ENCODE data around the gene METTL21A.

Gene METTL21A

DNA sequence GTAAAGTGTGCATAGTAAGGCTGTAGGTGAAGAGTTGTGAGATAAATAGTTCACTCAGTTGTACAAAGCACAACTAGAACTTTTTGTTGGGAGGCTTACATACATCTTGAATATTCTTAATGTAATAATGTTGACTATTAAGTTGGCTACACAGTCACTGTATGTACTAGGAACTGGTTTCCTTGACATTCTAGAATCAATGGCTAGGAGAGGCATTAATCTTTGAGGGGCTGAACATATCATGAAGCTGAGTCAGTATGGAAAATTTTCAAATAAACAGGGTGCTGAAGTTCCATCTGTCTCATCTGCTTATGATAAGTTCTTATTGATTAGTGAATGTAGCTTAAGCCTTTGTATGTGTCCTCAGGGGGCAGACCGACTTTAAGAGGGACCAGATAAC lies 23.4 kb downstream of the METTL21A start:
- WGBS, 2 experiments (ENCODE audit: insufficient coverage in 2 of 2): no CpG with 5 or more reads among the region's 1 CpG
- Histone ChIP-seq H3K4me3 (ENCODE audit: extremely low read depth, insufficient read depth, low read length, poor library complexity, severe bottlenecking) (no peak overlapping the region), H3K27ac (ENCODE audit: low read depth, low read length, severe bottlenecking) (no peak overlapping the region), H3K9me3 (ENCODE audit: control insufficient read depth, low read length) (no peaks in the 10 kb centered on the region), H3K4me1 (ENCODE audit: control insufficient read depth, insufficient read depth, low read length, poor library complexity, severe bottlenecking) (no peaks in the 10 kb centered on the region), H3K36me3 (ENCODE audit: control insufficient read depth, insufficient read depth, low read length) (peaks cover 17% of the 10 kb centered on the region)

- no peaks in the 10 kb centered on the region for H3K4me1 ChIP-seq (ENCODE audit: control insufficient read depth, insufficient read depth, low read length, poor library complexity, severe bottlenecking)
- H3K36me3 ChIP-seq (ENCODE audit: control insufficient read depth, insufficient read depth, low read length): peaks cover 33% of the 10 kb centered on the region
- H3K4me3 ChIP-seq (ENCODE audit: extremely low read depth, insufficient read depth, low read length, poor library complexity, severe bottlenecking): no peak overlapping the region
- H3K9me3 ChIP-seq (ENCODE audit: control insufficient read depth, low read length): no peaks in the 10 kb centered on the region
- H3K27ac ChIP-seq (ENCODE audit: low read depth, low read length, severe bottlenecking): no peak overlapping the region
These were observed 25.0 kb downstream of the METTL21A start for GRCh38 chr2:207600231-207600630.

GRCh38 chr2:207599636-207600035 lies 25.6 kb downstream of the METTL21A start:
- Histone ChIP-seq H3K36me3 (ENCODE audit: control insufficient read depth, insufficient read depth, low read length) (peaks cover 37% of the 10 kb centered on the region), H3K4me3 (ENCODE audit: extremely low read depth, insufficient read depth, low read length, poor library complexity, severe bottlenecking) (no peak overlapping the region), H3K27ac (ENCODE audit: low read depth, low read length, severe bottlenecking) (no peak overlapping the region), H3K9me3 (ENCODE audit: control insufficient read depth, low read length) (no peaks in the 10 kb centered on the region), H3K4me1 (ENCODE audit: control insufficient read depth, insufficient read depth, low read length, poor library complexity, severe bottlenecking) (no peaks in the 10 kb centered on the region)

GRCh38 chr2:207594731-207595130 lies 30.5 kb downstream of the METTL21A start:
- no CpG with 5 or more reads among the region's 4 CpGs for WGBS, 2 experiments (ENCODE audit: insufficient coverage in 2 of 2)
- Histone ChIP-seq H3K27ac (ENCODE audit: low read depth, low read length, severe bottlenecking) (no peak overlapping the region), H3K9me3 (ENCODE audit: control insufficient read depth, low read length) (peaks cover 4% of the 10 kb centered on the region), H3K4me1 (ENCODE audit: control insufficient read depth, insufficient read depth, low read length, poor library complexity, severe bottlenecking) (no peaks in the 10 kb centered on the region), H3K36me3 (ENCODE audit: control insufficient read depth, insufficient read depth, low read length) (peaks cover 69% of the 10 kb centered on the region), H3K4me3 (ENCODE audit: extremely low read depth, insufficient read depth, low read length, poor library complexity, severe bottlenecking) (no peak overlapping the region)

- Histone ChIP-seq H3K27ac (ENCODE audit: low read depth, low read length, severe bottlenecking) (no peak overlapping the region), H3K4me1 (ENCODE audit: control insufficient read depth, insufficient read depth, low read length, poor library complexity, severe bottlenecking) (no peaks in the 10 kb centered on the region), H3K4me3 (ENCODE audit: extremely low read depth, insufficient read depth, low read length, poor library complexity, severe bottlenecking) (no peak overlapping the region), H3K36me3 (ENCODE audit: control insufficient read depth, insufficient read depth, low read length) (peaks cover 73% of the 10 kb centered on the region), H3K9me3 (ENCODE audit: control insufficient read depth, low read length) (peaks cover 4% of the 10 kb centered on the region)
- WGBS, 2 experiments (ENCODE audit: insufficient coverage in 2 of 2): 100% methylated on average over 1 of the region's 3 CpGs; no CpG with 5 or more reads in 1 of the 2 experiments
These were observed 30.9 kb downstream of the METTL21A start for GRCh38 chr2:207594264-207594663.

DNA sequence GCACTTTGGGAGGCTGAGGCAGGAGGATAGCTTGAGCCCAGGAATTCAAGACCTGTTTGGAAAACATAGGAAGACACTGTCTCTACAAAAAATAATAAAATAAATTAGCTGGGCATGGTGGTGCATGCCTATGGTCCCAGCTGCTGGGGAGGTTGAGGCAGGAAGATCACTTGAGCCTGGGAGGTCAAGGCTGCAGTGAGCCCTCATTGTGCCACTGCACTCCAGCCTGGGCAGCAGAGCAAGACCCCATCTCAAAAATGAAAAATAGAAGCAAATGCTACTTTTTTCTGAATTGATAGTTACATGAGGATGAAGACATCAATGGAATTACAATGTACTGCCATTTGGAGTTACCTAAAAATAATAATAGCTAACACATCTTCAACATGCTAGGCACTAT lies 31.9 kb downstream of the METTL21A start:
- H3K36me3 ChIP-seq (ENCODE audit: control insufficient read depth, insufficient read depth, low read length): peaks cover 82% of the 10 kb centered on the region
- H3K4me3 ChIP-seq (ENCODE audit: extremely low read depth, insufficient read depth, low read length, poor library complexity, severe bottlenecking): no peak overlapping the region
- no peaks in the 10 kb centered on the region for H3K4me1 ChIP-seq (ENCODE audit: control insufficient read depth, insufficient read depth, low read length, poor library complexity, severe bottlenecking)
- H3K27ac ChIP-seq (ENCODE audit: low read depth, low read length, severe bottlenecking): no peak overlapping the region
- H3K9me3 ChIP-seq (ENCODE audit: control insufficient read depth, low read length): peaks cover 4% of the 10 kb centered on the region

DNA sequence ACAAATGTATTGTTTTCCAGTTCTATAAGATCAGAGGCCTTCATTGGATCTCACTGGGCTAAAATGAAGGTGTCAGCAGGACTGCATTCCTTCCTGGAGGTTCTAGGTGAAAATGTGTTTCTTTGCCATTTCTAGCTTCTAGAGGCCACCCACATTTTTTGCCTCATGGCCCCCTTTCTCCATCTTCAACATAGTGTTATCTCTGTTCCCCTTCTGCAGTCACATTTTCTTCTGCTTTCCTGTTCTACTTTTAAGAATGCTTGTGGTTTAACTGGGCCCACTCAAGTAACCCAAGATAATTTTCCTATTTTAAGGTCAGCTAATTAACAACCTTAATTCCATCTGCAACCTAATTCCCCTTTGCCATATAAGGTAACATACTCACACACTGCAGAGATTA lies 36.1 kb downstream of the METTL21A start:
- Histone ChIP-seq H3K9me3 (ENCODE audit: control insufficient read depth, low read length) (peaks cover 4% of the 10 kb centered on the region), H3K4me1 (ENCODE audit: control insufficient read depth, insufficient read depth, low read length, poor library complexity, severe bottlenecking) (no peaks in the 10 kb centered on the region), H3K36me3 (ENCODE audit: control insufficient read depth, insufficient read depth, low read length) (peaks cover 90% of the 10 kb centered on the region)

DNA sequence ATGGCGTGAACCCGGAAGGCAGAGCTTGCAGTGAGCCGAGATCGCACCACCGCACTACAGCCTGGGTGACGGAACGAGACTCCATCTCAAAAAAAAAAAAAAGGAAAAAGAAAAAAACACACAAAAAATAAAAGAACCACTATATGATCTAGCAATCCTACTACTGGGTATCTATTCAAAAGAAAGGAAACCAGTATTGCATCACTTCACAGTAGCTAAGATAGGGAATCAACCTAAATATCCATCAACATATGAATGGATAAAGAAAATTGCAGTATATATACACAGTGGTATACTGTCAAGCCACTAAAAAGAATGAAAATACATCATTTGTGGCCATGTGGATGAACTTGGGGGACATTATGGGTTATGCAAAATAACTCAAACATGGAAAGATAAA lies 37.9 kb downstream of the METTL21A start:
- 100% methylated on average over 1 of the region's 7 CpGs; no CpG with 5 or more reads in 1 of the 2 experiments for WGBS, 2 experiments (ENCODE audit: insufficient coverage in 2 of 2)
- H3K27ac ChIP-seq (ENCODE audit: low read depth, low read length, severe bottlenecking): no peak overlapping the region
- H3K36me3 ChIP-seq (ENCODE audit: control insufficient read depth, insufficient read depth, low read length): peaks cover 91% of the 10 kb centered on the region
- no peaks in the 10 kb centered on the region for H3K4me1 ChIP-seq (ENCODE audit: control insufficient read depth, insufficient read depth, low read length, poor library complexity, severe bottlenecking)
- peaks cover 4% of the 10 kb centered on the region for H3K9me3 ChIP-seq (ENCODE audit: control insufficient read depth, low read length)
- no peak overlapping the region for H3K4me3 ChIP-seq (ENCODE audit: extremely low read depth, insufficient read depth, low read length, poor library complexity, severe bottlenecking)

More for the DNA sequence above, 36.1 kb downstream of the METTL21A start:
- no peak overlapping the region for H3K4me3 ChIP-seq (ENCODE audit: extremely low read depth, insufficient read depth, low read length, poor library complexity, severe bottlenecking)
- no peak overlapping the region for H3K27ac ChIP-seq (ENCODE audit: low read depth, low read length, severe bottlenecking)

DNA sequence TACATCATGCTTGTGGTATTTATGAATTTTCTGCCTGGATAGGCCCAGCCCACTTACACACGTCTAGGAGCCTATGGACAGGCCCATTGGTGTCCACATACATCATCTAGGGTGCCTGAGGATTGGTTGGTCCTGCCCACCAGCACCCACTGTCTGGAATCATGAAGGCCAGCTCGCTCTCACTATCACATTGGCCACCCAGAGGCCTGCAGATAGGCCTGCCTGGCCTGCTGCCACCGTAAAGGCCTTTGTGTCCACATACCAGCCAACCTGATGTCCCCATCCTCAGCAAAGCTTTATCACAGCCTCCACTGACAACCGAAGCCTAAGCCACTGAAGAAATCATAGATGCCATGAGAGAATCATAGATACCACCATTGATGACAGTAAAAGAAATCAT lies 40.2 kb downstream of the METTL21A start:
- 96 to 98% methylated on average over 4 of the region's 4 CpGs for WGBS, 2 experiments (ENCODE audit: insufficient coverage in 2 of 2)
- peaks cover 85% of the 10 kb centered on the region for H3K36me3 ChIP-seq (ENCODE audit: control insufficient read depth, insufficient read depth, low read length)

GRCh38 chr2:207571370-207571769 lies 53.8 kb downstream of the METTL21A start:
- Histone ChIP-seq H3K9me3 (ENCODE audit: control insufficient read depth, low read length) (no peaks in the 10 kb centered on the region), H3K4me3 (ENCODE audit: extremely low read depth, insufficient read depth, low read length, poor library complexity, severe bottlenecking) (no peak overlapping the region), H3K4me1 (ENCODE audit: control insufficient read depth, insufficient read depth, low read length, poor library complexity, severe bottlenecking) (no peaks in the 10 kb centered on the region), H3K36me3 (ENCODE audit: control insufficient read depth, insufficient read depth, low read length) (peaks cover 71% of the 10 kb centered on the region), H3K27ac (ENCODE audit: low read depth, low read length, severe bottlenecking) (no peak overlapping the region)
- no CpG with 5 or more reads among the region's 3 CpGs for WGBS, 2 experiments (ENCODE audit: insufficient coverage in 2 of 2)

More for the DNA sequence above, 40.2 kb downstream of the METTL21A start:
- H3K4me3 ChIP-seq (ENCODE audit: extremely low read depth, insufficient read depth, low read length, poor library complexity, severe bottlenecking): no peak overlapping the region
- H3K4me1 ChIP-seq (ENCODE audit: control insufficient read depth, insufficient read depth, low read length, poor library complexity, severe bottlenecking): no peaks in the 10 kb centered on the region
- no peaks in the 10 kb centered on the region for H3K9me3 ChIP-seq (ENCODE audit: control insufficient read depth, low read length)
- no peak overlapping the region for H3K27ac ChIP-seq (ENCODE audit: low read depth, low read length, severe bottlenecking)

GRCh38 chr2:207567671-207568070 lies 57.5 kb downstream of the METTL21A start:
- peaks cover 67% of the 10 kb centered on the region for H3K36me3 ChIP-seq (ENCODE audit: control insufficient read depth, insufficient read depth, low read length)

More at GRCh38 chr2:207567671-207568070, 57.5 kb downstream of the METTL21A start:
- H3K4me3 ChIP-seq (ENCODE audit: extremely low read depth, insufficient read depth, low read length, poor library complexity, severe bottlenecking): no peak overlapping the region
- no peak overlapping the region for H3K27ac ChIP-seq (ENCODE audit: low read depth, low read length, severe bottlenecking)
- no peaks in the 10 kb centered on the region for H3K9me3 ChIP-seq (ENCODE audit: control insufficient read depth, low read length)
- H3K4me1 ChIP-seq (ENCODE audit: control insufficient read depth, insufficient read depth, low read length, poor library complexity, severe bottlenecking): no peaks in the 10 kb centered on the region

Data from mesodermal cell (in vitro differentiated cells).